HG03432 (cell line): ENCODE results near the gene ZNF420.
"Not testable (repeated sequence)": the region's sequence is repeated elsewhere in the genome, so short reads cannot be mapped to it uniquely, and the experiment has no call there.

ENCODE experiments used
- ATAC-seq: cut with Tn5 transposase; IDR thresholded peaks from one replicate; pipeline ENCODE4 v1.9.1; 2021; ENCODE audit warnings: mild to moderate bottlenecking, moderate library complexity; ENCODE audit not compliant: unreplicated experiment

The ZNF420 gene

GRCh38 chr19:37077934-37078716 is at the start of gene ZNF420:
TSS of gene ZNF420 (plus strand) at chr19:37078433. CDS start at chr19:37089119, 10,686 bp downstream.
- peak; percentile 95 for ATAC-seq

- no peak for ATAC-seq
These were observed 33.1 kb upstream of the ZNF420 start for GRCh38 chr19:37045140-37045539.

GRCh38 chr19:37055330-37055729 is 22.9 kb upstream of the ZNF420 start:
- no peak for ATAC-seq

GRCh38 chr19:37056776-37057175 is 21.5 kb upstream of the ZNF420 start:
- ATAC-seq = no peak

- ATAC-seq = no peak
These were observed 19.1 kb upstream of the ZNF420 start for GRCh38 chr19:37059142-37059541.

GRCh38 chr19:37064886-37065285 is 13.3 kb upstream of the ZNF420 start:
- ATAC-seq = not testable (repeated sequence)

GRCh38 chr19:37074111-37074510 is 4.1 kb upstream of the ZNF420 start:
- ATAC-seq = no peak

- no peak for ATAC-seq
These were observed 3.3 kb upstream of the ZNF420 start for GRCh38 chr19:37074819-37075362.

GRCh38 chr19:37076524-37076923 is 1.7 kb upstream of the ZNF420 start:
- ATAC-seq = not testable (repeated sequence)

GRCh38 chr19:37077501-37077933 is 716 bp upstream of the ZNF420 start:
- ATAC-seq = no peak

- no peak for ATAC-seq
These were observed 442 bp downstream of the ZNF420 start for GRCh38 chr19:37078717-37079032.

GRCh38 chr19:37079238-37079637 is 1.0 kb downstream of the ZNF420 start:
- no peak for ATAC-seq

- no peak for ATAC-seq
These were observed 4.1 kb downstream of the ZNF420 start for GRCh38 chr19:37082307-37082706.

- no peak for ATAC-seq
These were observed 8.9 kb downstream of the ZNF420 start for GRCh38 chr19:37087110-37087509.

- ATAC-seq = no peak
These were observed 17.6 kb downstream of the ZNF420 start for GRCh38 chr19:37095859-37096258.

GRCh38 chr19:37098570-37098969 is 20.3 kb downstream of the ZNF420 start:
- no peak for ATAC-seq

- not testable (repeated sequence) for ATAC-seq
These were observed 25.9 kb downstream of the ZNF420 start for GRCh38 chr19:37104135-37104534.

GRCh38 chr19:37111753-37112152 is 33.5 kb downstream of the ZNF420 start:
- ATAC-seq = not testable (repeated sequence)

- no peak for ATAC-seq
These were observed 35.8 kb downstream of the ZNF420 start for GRCh38 chr19:37114001-37114400.

GRCh38 chr19:37122093-37122492 is 43.9 kb downstream of the ZNF420 start:
- ATAC-seq = not testable (repeated sequence)

- ATAC-seq = no peak
These were observed 50.0 kb downstream of the ZNF420 start for GRCh38 chr19:37127999-37128820.

- ATAC-seq = no peak
These were observed 50.6 kb downstream of the ZNF420 start for GRCh38 chr19:37128821-37129177.
